ENCODE measurements around the gene KCNQ5.
A peak's percentile ranks its signal among the peaks of the same experiment; 100 is the strongest.

The KCNQ5 gene

GRCh38 chr6:72925136-72925535 lies 303.3 kb downstream of the KCNQ5 start:
- no peak for DNase-seq

DNA sequence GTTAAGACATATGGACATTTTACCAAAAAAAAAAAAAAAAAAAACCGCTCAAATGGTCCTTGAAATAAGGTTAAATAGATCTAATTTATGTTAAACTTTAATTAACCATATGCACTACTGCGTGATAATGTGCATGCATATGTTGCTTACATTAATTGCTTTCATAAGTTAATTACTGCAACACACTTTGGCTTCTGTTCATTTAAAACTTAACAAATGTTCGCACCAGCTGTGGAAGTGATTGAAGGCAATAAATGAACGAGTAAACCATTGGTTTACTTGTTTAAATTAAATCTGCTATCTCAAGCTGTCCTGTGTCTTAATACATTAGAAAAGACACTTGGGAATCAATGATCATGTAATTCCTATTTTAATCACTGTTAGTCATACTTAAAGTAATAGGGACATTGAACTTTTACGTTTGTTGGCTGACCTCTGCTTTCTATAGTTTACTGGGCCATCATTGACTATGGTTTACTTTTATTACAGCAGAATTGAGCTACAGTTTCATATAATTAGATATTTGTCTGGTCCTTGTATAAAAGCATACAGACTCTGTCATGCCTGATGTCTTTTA lies 308.8 kb downstream of the KCNQ5 start:
- DNase-seq: no peak

DNA sequence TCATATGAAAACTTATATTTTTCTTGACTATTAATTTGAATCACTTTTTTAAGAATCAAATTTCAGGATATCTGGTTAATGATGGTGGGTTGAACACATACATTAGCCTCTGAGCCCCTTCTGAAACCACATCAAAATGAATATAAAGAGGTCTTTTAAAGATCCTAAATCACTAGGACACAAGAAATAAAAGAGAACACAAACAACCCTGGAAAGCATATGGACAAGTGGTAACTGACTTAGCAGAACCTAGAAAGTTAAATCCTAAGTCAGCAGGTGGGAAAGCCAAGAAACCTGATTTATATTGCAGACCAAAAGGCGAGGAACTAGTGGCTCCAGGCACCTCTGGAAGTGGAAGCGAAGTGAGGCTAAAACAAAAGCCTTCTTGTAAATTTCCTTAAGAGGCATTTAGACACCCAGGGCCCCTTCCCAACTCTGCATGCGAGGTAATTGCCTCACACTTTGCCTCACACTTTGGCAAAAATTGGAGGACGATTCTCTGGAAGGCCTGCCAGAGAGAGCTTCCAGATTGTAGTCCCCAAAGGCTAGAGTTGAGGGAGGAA lies 309.5 kb downstream of the KCNQ5 start:
- DNase-seq: no peak

- DNase-seq: no peak
These were observed 311.4 kb downstream of the KCNQ5 start for GRCh38 chr6:72933233-72933632.

DNA sequence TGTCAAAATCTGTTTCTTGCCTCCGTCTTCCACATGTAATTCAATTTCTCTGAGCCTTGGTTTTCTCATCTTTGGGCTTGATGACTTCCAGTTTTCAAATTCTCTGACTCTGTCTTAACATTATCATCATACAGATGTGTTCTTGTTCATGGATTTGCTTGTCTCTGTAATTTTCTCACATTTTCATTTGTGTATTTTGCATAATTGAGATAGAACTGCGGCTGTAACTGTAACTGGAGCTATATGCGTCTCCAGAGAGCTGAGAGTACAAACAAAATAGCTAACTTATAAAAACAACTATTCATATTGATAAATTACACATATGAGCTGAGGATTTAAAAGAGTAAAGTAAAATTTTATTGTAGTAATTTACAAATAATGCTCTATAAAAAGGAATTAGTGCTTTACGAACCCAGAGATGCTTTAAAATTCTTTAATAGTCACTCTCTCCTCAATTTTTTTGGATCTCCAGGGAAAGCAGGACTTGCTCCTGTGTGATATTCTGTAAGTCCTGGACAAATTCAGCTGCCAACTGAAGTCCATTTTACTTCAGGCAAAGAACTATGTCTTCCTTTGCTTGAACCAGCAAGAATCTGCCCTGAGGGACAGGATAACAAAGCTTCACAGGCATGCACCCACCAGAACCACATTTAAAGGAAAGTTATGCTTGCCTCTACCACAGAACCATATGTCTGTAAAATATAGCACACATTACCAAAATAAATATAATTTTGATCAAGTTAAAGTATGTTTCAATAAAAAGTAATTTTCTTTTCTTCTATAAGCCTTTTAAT lies 315.1 kb downstream of the KCNQ5 start:
- no peak for DNase-seq

GRCh38 chr6:72938104-72938503 lies 316.2 kb downstream of the KCNQ5 start:
- DNase-seq: no peak

DNA sequence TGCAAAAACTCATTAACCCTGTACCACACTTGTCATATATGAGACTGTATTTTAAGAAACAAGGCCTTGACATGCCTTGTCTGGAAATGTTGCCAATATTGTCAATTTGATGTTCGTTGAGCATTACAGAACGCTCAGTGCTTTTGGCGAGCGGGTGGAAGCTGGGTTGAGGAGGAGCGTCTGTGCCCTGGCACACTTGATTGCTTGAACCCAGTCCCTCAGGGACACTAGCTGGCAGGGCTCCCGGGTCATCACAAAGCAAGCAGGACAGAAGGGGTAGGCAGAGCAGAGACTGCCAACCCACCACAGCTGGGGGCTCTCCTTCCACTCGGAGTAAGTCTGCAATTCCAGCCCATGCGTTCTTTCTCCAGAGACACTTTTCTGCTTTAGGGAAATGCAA lies 317.1 kb downstream of the KCNQ5 start:
- no peak for DNase-seq

DNA sequence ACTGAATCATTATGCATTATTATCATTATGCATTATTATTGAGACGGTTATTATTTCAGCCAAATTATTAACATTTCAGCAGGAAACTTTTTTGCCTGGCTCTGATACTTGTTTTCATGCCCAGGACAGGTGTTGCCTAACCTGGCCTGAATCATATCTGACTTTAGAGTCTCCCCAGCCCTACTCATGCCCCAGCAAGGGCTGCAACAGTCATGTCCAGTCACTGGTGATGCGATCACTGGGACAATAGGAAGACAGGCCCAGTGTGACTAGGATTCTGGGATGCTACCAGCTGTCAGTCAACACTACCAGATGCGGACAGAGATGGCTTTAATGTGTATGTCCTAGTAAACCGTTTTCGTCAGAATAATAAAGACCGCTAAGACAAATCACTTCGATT lies 318.4 kb downstream of the KCNQ5 start:
- DNase-seq: no peak

- DNase-seq: no peak
These were observed 319.4 kb downstream of the KCNQ5 start for GRCh38 chr6:72941263-72941662.

DNA sequence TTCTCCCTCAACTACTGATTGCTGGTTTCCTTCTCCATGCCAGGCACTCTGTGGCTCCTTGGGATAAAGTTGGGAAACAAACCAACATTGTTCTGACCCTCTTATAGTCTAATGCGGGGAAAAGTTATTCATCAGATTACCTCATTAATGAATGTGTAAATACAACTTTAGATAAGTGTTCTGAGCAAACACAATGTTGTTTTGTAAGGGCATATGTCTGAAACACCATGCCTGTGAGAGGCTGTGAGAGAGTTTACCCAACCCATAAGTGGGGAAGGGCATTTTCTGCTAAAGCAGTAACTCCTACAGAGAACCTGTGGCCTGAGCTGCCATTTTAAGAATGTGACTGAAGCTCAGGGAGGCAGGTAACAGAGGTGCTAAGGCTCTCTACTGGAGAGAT lies 319.9 kb downstream of the KCNQ5 start:
- no peak for DNase-seq

DNA sequence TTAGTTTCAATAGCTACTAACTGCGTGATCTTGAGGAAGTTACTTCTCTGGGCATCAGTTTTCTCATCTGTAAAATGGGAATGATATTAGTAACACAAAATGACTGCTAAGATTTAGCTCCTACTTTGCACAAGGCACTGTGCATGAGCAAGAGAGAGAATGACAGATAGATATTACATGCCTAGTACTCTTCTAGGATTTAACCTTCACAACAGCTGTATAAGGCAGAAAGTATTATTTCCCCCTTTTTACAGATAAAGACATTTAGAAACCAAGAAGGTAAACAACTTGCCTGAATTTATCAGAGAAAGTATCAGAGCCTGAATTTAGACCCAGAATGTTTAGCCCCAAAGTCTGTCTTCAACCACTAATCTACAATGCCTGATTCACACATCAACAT lies 321.8 kb downstream of the KCNQ5 start:
- no peak for DNase-seq

GRCh38 chr6:72944660-72945059 lies 322.8 kb downstream of the KCNQ5 start:
- DNase-seq: no peak

GRCh38 chr6:72946774-72947173 lies 324.9 kb downstream of the KCNQ5 start:
- no peak for DNase-seq

DNA sequence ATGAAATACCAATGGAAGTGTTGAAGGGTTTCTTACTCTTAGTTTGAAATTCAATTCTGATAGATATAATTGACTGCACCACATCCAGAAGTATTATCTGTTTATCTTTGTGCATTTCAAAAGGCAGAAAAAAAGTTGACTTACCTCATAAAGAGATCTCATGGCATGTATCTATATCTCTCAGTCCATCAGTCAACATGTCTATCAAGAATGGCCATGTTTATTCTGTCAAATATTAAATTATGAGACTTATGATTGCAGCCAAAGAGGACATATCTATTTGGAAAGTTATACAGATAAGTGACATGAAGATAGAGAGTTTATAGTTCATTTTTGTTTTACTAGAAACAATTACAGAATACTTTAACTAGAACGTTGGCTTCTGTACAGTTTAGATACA lies 325.7 kb downstream of the KCNQ5 start:
- DNase-seq: no peak

- no peak for DNase-seq
These were observed 326.3 kb downstream of the KCNQ5 start for GRCh38 chr6:72948153-72948552.

DNA sequence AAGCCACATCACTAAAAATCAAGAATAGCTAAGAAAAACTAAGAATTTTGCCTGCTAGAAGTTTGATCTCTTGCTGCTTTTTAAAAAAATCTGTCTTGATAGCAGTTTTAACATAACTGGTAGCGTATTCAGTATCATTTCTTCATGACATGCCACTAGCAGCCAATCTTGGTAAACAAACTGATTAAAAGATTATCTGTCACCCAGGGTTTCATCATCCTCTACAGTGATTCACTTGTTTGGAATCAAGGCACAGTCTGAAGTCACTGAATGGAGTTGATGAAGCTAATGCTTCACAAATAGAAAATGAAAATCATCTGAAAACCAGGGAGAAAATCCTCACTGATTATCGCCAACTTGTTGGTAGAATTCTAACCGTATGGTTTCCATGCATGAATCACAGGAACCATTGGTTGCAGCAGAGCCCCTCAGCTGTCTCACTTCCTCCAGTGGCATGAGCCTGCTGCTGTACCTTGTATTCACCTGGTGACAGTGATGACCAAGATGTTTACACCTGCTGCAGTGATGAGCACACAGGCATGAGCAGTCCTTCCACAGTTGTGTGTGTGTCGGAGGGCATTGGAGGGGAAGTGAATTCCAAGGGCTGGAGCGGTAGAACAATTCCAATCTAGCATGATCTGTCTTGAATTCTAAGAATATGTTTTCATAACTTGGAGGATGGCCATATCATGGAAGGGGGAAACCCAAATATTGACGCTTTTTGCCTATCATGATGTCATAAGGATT lies 328.4 kb downstream of the KCNQ5 start:
- DNase-seq: peak; percentile 30

- no peak for DNase-seq
These were observed 331.2 kb downstream of the KCNQ5 start for GRCh38 chr6:72952808-72953630.

- peak; percentile 17 for DNase-seq
These were observed 332.1 kb downstream of the KCNQ5 start for GRCh38 chr6:72953971-72954381.

DNA sequence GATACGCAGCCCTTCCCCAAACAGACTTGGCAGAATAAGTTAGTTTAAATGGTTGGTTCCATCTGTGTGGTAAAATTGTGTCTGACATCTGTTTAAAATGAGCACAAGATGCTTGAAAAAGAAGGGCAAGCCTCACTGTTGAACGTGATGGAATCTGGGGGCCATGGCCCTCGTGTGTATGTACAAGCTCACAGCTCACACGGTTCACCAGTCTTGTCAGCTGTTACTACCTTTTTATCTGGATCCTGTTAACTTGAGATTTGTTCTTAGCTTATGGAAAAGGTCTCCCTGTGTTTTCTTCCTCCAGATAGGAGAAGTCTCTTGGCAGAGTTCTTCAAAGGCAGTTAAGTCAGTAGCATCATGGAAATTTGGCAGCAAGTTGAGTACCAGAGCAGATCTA lies 332.9 kb downstream of the KCNQ5 start:
- no peak for DNase-seq

- DNase-seq: peak; percentile 53
These were observed 333.8 kb downstream of the KCNQ5 start for GRCh38 chr6:72955666-72956065.

GRCh38 chr6:72956272-72956671 lies 334.4 kb downstream of the KCNQ5 start:
- no peak for DNase-seq

DNA sequence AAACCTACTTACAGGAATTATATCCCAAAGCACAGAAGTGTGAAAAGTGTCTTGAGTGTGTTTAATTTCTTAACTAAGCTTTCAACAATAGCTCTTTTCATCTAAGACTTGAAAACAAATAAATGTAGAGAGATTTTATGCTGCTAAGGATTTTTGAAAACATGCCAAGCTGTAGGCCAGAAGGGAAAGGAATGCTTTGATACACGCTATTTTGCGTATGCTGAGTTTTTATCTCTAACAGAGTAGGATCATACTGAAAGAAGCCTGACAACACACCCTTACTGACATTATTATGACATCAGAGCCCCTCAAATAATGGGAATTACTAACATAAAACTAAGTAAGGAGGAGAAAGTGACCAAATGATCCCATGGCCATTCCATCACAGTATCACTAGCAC lies 338.0 kb downstream of the KCNQ5 start:
- no peak for DNase-seq

DNA sequence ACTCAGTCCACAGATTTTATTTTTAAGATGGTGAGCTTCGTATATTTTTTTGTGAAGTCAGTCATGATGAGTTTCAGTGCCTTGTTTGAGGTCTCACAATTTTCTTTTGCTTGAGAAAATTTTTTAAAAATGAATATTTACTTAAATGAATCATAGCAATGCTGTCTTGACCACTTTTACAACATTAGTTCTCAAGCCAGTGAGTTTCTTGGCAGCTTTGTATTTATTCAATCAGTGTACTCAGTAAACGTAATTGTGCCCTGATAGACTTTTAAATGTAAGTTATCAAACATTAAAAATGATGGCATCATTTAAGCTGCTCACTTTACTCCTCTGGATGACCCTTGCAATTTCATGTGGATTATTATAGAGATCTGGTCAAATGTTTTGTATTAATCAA lies 342.1 kb downstream of the KCNQ5 start:
- no peak for DNase-seq
